Stomach (tissue), 9 donors: ENCODE measurements around the gene NHERF2. TPM values are rescaled to one million over a fixed set of nuclear protein-coding genes. Genes with fewer than 3 reads are reported as not detected.

ENCODE experiments used
- DNase-seq, 2 donors: peaks; one replicate each; pipeline versions ENCODE4 v3.0.0 to v3.0.0-alpha.2; 2013 to 2019
- H3K27ac ChIP-seq, 5 donors: fragments of 200-600 bp in 4 of 5; sonication (generic) in 4 of 5; one replicate each; pipeline ENCODE4 v1.5.1; 2013 to 2019; ENCODE audit warnings: mild to moderate bottlenecking in 1 of 5, moderate library complexity in 1 of 5
- H3K27me3 ChIP-seq, 3 donors: fragments of 200-600 bp; sonication (generic); one replicate each; pipeline ENCODE4 v1.5.1; 2017 to 2019; ENCODE audit warnings: mixed run types in 1 of 3
- H3K36me3 ChIP-seq, 4 donors: fragments of 200-600 bp; sonication (generic); 1 replicate in 3 of 4; 2 replicates in 1 of 4; pipeline ENCODE4 v1.5.1; 2016 to 2019
- H3K4me1 ChIP-seq, 4 donors: fragments of 200-600 bp; sonication (generic); one replicate each; pipeline ENCODE4 v1.5.1; 2016 to 2019
- H3K4me3 ChIP-seq, 4 donors: fragments of 200-600 bp; sonication (generic) in 3 of 4; one replicate each; pipeline ENCODE4 v1.5.1; 2016 to 2019; ENCODE audit warnings: mild to moderate bottlenecking in 1 of 4
- H3K9me3 ChIP-seq, 4 donors: fragments of 200-600 bp; sonication (generic); one replicate each; pipeline ENCODE4 v1.5.1; 2016 to 2019
- CTCF ChIP-seq, 7 experiments: fragments of 450-650 bp in 4 of 7; fragments of 200-600 bp in 3 of 7; sonication (generic) in 3 of 7; IDR thresholded peaks; one replicate each; pipeline ENCODE4 v1.5.1; 2016 to 2019; ENCODE audit warnings: antibody characterized with exemption in 7 of 7, control low read depth in 2 of 7, mild to moderate bottlenecking in 1 of 7
- EP300 ChIP-seq: sonication (generic); formaldehyde crosslinking; IDR thresholded peaks from one replicate; pipeline ENCODE4 v1.6.1; 2017; ENCODE audit warnings: antibody characterized with exemption
- POLR2A ChIP-seq, 4 donors: fragments of 450-650 bp; IDR thresholded peaks; one replicate each; pipeline ENCODE4 v1.6.1; 2016; ENCODE audit warnings: antibody characterized with exemption in 4 of 4, control low read depth in 2 of 4, mild to moderate bottlenecking in 1 of 4, moderate library complexity in 1 of 4
- POLR2AphosphoS5 ChIP-seq, 3 donors: sonication (generic); formaldehyde crosslinking; IDR thresholded peaks; one replicate each; pipeline ENCODE4 v1.6.1; 2016; ENCODE audit warnings: antibody characterized with exemption in 3 of 3
- WGBS, 5 donors: extraction: QIAGEN DNeasy Blood & Tissue Kit in 3 of 5; methylation state at CpG; one replicate each; pipeline versions ENCODE4 v1.1.5 to v1.1.7; 2013 to 2018; 5-methylcytosine and 5-hydroxymethylcytosine counted together
- intact Hi-C: fragments of 100-400 bp; cut with DNase I; formaldehyde crosslinking; loops from one replicate; pipeline ENCODE4 v1.15.1; 2023; ENCODE audit warnings: low total_unique reads
- polyA plus RNA-seq, 3 donors: library from polyadenylated mRNA; stranded (reverse); fragments of 200-250 nt; gene quantifications; one replicate each; pipeline ENCODE4 v1.2.3, GENCODE V29; 2013
- total RNA-seq, 5 donors: library from RNA; depleted of rRNA; stranded (reverse); fragments of >200 nt; gene quantifications; one replicate each; pipeline versions ENCODE4 v1.1.0 to v1.2.3, GENCODE V29; 2014 to 2016
- donor health status: healthy with polysubstance abuse.
- donor health status: Bipolar disorder and iron deficiency.
- donor health status: healthy.

Gene NHERF2
- total and polyA plus RNA-seq, 8 donors: 17.4 to 236 (median 119) TPM

- intact Hi-C loops: loop anchor here (10.0 kb wide), 1 partner anchor 59 kb away; the partner anchor contains the start of gene NHERF2
- 91 to 93% (median 92%) methylated on average over 25 to 44 of the region's 44 CpGs for WGBS, 5 donors
- TF ChIP-seq EP300: no peak
- TF ChIP-seq POLR2AphosphoS5 (IDR thresholded peaks at IDR 0.05): no peak
- no peak for TF ChIP-seq POLR2A (IDR thresholded peaks at IDR 0.05)
- no peak for TF ChIP-seq CTCF (IDR thresholded peaks at IDR 0.05)
- Histone ChIP-seq H3K4me3 (no peak overlapping the region), H3K36me3 (peaks cover 67 to 100% (median 100%) of the 10 kb centered on the region in 4 donors), H3K9me3 (no peaks in the 10 kb centered on the region), H3K27ac (no peak overlapping the region), H3K4me1 (peaks cover 13 to 40% (median 27%) of the 10 kb centered on the region in 4 donors), H3K27me3 (no peaks in the 10 kb centered on the region)
- DNase-seq: no peak
These were observed 57.4 kb downstream of the NHERF2 start for GRCh38 chr16:2083876-2084780.

GRCh38 chr16:2084895-2085625 is 58.4 kb downstream of the NHERF2 start:
- 86 to 91% (median 91%) methylated on average over 22 to 29 of the region's 29 CpGs for WGBS, 5 donors
- no peaks in the 10 kb centered on the region for H3K9me3 ChIP-seq
- H3K36me3 ChIP-seq: peaks cover 69 to 100% (median 100%) of the 10 kb centered on the region in 4 donors
- no peak overlapping the region for H3K4me3 ChIP-seq
- H3K27ac ChIP-seq: no peak overlapping the region
- H3K4me1 ChIP-seq: peaks cover 15 to 50% (median 35%) of the 10 kb centered on the region in 4 donors
- intact Hi-C loops: loop anchor here (10.0 kb wide), 1 partner anchor 60 kb away; the partner anchor contains the start of gene NHERF2
- no peak for TF ChIP-seq POLR2A (IDR thresholded peaks at IDR 0.05)
- TF ChIP-seq POLR2AphosphoS5 (IDR thresholded peaks at IDR 0.05): no peak
- no peak for TF ChIP-seq CTCF (IDR thresholded peaks at IDR 0.05)
- no peak for TF ChIP-seq EP300
- no peak for DNase-seq
- no peaks in the 10 kb centered on the region for H3K27me3 ChIP-seq

GRCh38 chr16:2085669-2086068 is 59.0 kb downstream of the NHERF2 start:
- H3K36me3 ChIP-seq: peaks cover 75 to 100% (median 100%) of the 10 kb centered on the region in 4 donors
- no peak for TF ChIP-seq POLR2A (IDR thresholded peaks at IDR 0.05)
- no peak for TF ChIP-seq CTCF (IDR thresholded peaks at IDR 0.05)
- TF ChIP-seq POLR2AphosphoS5 (IDR thresholded peaks at IDR 0.05): no peak
- no peak for TF ChIP-seq EP300
- intact Hi-C loops: loop anchor here (10.0 kb wide), 1 partner anchor 61 kb away; the partner anchor contains the start of gene NHERF2

More at GRCh38 chr16:2085669-2086068, 59.0 kb downstream of the NHERF2 start:
- H3K4me3 ChIP-seq: no peak overlapping the region
- peak overlapping the region in 1 of 5 donors; percentile 34 for H3K27ac ChIP-seq
- H3K27me3 ChIP-seq: no peaks in the 10 kb centered on the region
- 72 to 84% (median 81%) methylated on average over 10 to 14 of the region's 14 CpGs for WGBS, 5 donors
- H3K9me3 ChIP-seq: no peaks in the 10 kb centered on the region
- H3K4me1 ChIP-seq: peaks cover 15 to 56% (median 42%) of the 10 kb centered on the region in 4 donors
- no peak for DNase-seq
